ENCODE measurements around the gene RXFP3. TPM values are rescaled to one million over a fixed set of nuclear protein-coding genes. Genes with fewer than 3 reads are reported as not detected.

The RXFP3 gene, protein sequence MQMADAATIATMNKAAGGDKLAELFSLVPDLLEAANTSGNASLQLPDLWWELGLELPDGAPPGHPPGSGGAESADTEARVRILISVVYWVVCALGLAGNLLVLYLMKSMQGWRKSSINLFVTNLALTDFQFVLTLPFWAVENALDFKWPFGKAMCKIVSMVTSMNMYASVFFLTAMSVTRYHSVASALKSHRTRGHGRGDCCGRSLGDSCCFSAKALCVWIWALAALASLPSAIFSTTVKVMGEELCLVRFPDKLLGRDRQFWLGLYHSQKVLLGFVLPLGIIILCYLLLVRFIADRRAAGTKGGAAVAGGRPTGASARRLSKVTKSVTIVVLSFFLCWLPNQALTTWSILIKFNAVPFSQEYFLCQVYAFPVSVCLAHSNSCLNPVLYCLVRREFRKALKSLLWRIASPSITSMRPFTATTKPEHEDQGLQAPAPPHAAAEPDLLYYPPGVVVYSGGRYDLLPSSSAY
- not detected in 2 replicates for total RNA-seq

DNA sequence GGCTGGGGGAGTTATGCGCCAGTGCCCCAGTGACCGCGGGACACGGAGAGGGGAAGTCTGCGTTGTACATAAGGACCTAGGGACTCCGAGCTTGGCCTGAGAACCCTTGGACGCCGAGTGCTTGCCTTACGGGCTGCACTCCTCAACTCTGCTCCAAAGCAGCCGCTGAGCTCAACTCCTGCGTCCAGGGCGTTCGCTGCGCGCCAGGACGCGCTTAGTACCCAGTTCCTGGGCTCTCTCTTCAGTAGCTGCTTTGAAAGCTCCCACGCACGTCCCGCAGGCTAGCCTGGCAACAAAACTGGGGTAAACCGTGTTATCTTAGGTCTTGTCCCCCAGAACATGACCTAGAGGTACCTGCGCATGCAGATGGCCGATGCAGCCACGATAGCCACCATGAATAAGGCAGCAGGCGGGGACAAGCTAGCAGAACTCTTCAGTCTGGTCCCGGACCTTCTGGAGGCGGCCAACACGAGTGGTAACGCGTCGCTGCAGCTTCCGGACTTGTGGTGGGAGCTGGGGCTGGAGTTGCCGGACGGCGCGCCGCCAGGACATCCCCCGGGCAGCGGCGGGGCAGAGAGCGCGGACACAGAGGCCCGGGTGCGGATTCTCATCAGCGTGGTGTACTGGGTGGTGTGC lies at the start of gene RXFP3:
RXFP3 (plus strand) TSS at position 6 of the 636 bp plus-strand sequence; CDS start at position 361, 355 bp downstream.
- DNase-seq (ENCODE audit: low read depth) (no peak), FAIRE-seq (no peak)
- H3K4me3 ChIP-seq (ENCODE audit: low read depth, low read length): peak within 1 kb of the TSS; percentile 15
- peaks cover 27% of the 10 kb centered on the region for H3K27me3 ChIP-seq (ENCODE audit: control insufficient read depth, insufficient read depth, low read length)
- TF ChIP-seq, protein P1, sequence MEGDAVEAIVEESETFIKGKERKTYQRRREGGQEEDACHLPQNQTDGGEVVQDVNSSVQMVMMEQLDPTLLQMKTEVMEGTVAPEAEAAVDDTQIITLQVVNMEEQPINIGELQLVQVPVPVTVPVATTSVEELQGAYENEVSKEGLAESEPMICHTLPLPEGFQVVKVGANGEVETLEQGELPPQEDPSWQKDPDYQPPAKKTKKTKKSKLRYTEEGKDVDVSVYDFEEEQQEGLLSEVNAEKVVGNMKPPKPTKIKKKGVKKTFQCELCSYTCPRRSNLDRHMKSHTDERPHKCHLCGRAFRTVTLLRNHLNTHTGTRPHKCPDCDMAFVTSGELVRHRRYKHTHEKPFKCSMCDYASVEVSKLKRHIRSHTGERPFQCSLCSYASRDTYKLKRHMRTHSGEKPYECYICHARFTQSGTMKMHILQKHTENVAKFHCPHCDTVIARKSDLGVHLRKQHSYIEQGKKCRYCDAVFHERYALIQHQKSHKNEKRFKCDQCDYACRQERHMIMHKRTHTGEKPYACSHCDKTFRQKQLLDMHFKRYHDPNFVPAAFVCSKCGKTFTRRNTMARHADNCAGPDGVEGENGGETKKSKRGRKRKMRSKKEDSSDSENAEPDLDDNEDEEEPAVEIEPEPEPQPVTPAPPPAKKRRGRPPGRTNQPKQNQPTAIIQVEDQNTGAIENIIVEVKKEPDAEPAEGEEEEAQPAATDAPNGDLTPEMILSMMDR (IDR thresholded peaks at IDR 0.05; ENCODE audit: insufficient read depth, low read length, severe bottlenecking): no peak
- H3K36me3 ChIP-seq (ENCODE audit: control insufficient read depth, insufficient read depth, low read length): no peaks in the 10 kb centered on the region

DNA sequence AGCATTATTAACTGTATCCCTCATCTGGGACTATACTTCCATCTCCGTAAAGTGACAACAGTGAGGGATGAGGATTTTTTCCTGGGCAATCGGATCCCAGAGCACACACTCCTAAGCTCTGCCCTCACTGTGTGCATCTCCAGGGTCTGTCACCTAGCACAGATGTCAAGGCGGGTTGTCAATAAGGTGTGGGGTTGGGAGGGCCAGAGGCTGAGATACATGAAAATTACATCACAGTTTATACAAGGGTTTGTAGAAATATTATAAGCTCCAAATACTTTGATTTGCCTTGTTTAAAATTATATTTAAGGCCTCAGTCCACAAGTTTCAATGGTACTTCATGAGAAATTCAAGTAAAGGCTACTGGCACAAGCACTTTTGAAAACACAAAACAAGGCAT lies 48.9 kb upstream of the RXFP3 start:
- FAIRE-seq: no peak
- H3K27me3 ChIP-seq (ENCODE audit: control insufficient read depth, insufficient read depth, low read length): no peaks in the 10 kb centered on the region
- H3K4me3 ChIP-seq (ENCODE audit: low read depth, low read length): no peak overlapping the region
- no peaks in the 10 kb centered on the region for H3K36me3 ChIP-seq (ENCODE audit: control insufficient read depth, insufficient read depth, low read length)
- no peak for DNase-seq (ENCODE audit: low read depth)
- TF ChIP-seq, protein P1 (IDR thresholded peaks at IDR 0.05; ENCODE audit: insufficient read depth, low read length, severe bottlenecking): no peak

DNA sequence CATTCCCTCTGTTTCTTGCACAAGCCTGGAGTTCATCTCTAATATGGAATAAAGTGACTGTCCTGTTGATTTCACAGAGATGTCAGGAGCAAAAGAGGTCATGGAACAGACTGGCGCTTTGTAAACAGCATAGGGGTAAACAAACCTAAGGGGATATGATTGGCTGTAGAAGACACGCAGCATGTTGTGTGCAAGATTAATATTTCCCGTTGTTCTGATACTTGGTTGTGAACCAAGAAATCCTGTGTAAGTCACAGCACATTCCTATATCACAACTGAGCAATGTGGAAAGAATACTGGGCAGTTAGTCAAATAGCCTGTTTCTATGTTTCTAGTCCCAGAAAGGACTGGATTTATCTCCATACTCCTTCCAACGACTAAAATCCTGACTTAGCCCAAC lies 47.6 kb upstream of the RXFP3 start:
- no peak for DNase-seq (ENCODE audit: low read depth)
- FAIRE-seq: no peak
- Histone ChIP-seq H3K27me3 (ENCODE audit: control insufficient read depth, insufficient read depth, low read length) (no peaks in the 10 kb centered on the region), H3K4me3 (ENCODE audit: low read depth, low read length) (no peak overlapping the region), H3K36me3 (ENCODE audit: control insufficient read depth, insufficient read depth, low read length) (no peaks in the 10 kb centered on the region)
- TF ChIP-seq, protein P1 (IDR thresholded peaks at IDR 0.05; ENCODE audit: insufficient read depth, low read length, severe bottlenecking): no peak

DNA sequence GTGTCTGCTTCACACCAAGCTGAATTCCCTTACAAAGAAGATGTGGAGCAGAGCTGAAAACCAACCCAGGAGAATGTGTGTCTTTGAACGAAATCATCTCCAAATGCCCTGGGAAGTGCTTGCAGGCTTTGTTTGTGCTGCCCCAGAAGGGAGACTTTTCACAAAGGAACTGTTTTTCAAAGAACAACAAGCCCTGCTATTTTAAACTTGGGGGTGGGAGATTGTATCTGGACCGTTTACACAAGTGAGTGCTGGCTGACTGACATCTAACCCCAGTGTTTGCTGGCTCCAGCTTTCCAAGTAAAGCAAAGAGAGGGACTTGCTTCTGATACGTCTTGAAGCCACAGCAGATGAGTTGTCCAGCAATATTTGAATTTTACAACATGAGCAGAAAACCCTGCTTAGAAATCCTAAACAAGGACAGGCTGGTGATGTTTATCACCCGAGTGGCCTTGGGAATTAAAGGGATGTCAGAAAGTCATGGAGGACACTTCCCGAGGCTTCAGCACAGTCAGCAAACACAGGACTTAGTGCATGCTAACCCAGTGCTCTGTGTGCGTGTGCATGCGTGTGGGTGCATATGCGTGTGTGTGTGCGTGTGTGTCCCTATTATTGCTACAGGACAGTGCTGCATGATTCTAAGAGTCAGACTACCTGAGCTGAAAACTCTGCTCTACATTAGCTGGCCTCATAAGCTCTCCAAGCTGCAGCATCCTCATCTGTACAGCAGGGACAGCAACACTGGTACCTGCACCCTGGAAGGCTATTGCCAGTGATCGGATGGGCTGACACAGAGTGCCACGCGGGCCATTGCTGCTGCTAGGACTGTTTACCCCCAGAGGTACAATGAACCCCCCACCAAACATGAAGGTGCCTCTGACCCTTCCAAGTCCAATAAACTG lies 45.8 kb upstream of the RXFP3 start:
- no peak overlapping the region for H3K4me3 ChIP-seq (ENCODE audit: low read depth, low read length)
- TF ChIP-seq, protein P1 (IDR thresholded peaks at IDR 0.05; ENCODE audit: insufficient read depth, low read length, severe bottlenecking): no peak
- no peak for FAIRE-seq
- DNase-seq (ENCODE audit: low read depth): no peak
- no peaks in the 10 kb centered on the region for H3K36me3 ChIP-seq (ENCODE audit: control insufficient read depth, insufficient read depth, low read length)
- H3K27me3 ChIP-seq (ENCODE audit: control insufficient read depth, insufficient read depth, low read length): no peaks in the 10 kb centered on the region

DNA sequence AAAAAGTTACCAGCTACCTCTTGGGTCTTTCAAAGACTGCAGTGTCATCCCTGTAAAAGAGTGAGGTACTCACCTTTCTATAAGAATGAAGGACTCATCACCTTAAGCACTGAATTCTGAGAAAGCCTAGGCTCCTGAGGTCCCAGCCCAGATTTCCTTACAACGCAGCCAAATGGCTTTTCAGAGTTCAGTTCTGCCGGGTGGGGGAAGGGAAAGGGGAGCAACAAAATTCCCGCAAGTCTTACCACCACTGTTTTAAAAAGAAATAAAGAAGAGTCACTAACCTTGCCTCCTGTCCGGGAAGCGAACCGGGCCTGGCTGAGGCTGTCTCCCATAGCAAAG lies 44.8 kb upstream of the RXFP3 start:
- FAIRE-seq (no peak), DNase-seq (ENCODE audit: low read depth) (no peak)
- TF ChIP-seq, protein P1 (IDR thresholded peaks at IDR 0.05; ENCODE audit: insufficient read depth, low read length, severe bottlenecking): no peak
- Histone ChIP-seq H3K27me3 (ENCODE audit: control insufficient read depth, insufficient read depth, low read length) (no peaks in the 10 kb centered on the region), H3K4me3 (ENCODE audit: low read depth, low read length) (no peak overlapping the region), H3K36me3 (ENCODE audit: control insufficient read depth, insufficient read depth, low read length) (no peaks in the 10 kb centered on the region)

All from bronchial epithelial cell (primary cell).